ENCODE results near the gene KIAA2012. TPM values are rescaled to one million over a fixed set of nuclear protein-coding genes. Genes with fewer than 3 reads are reported as not detected.

The KIAA2012 gene
- total RNA-seq, 1 experiment from 2014 or later, result not detected

- TF ChIP-seq, protein P1, sequence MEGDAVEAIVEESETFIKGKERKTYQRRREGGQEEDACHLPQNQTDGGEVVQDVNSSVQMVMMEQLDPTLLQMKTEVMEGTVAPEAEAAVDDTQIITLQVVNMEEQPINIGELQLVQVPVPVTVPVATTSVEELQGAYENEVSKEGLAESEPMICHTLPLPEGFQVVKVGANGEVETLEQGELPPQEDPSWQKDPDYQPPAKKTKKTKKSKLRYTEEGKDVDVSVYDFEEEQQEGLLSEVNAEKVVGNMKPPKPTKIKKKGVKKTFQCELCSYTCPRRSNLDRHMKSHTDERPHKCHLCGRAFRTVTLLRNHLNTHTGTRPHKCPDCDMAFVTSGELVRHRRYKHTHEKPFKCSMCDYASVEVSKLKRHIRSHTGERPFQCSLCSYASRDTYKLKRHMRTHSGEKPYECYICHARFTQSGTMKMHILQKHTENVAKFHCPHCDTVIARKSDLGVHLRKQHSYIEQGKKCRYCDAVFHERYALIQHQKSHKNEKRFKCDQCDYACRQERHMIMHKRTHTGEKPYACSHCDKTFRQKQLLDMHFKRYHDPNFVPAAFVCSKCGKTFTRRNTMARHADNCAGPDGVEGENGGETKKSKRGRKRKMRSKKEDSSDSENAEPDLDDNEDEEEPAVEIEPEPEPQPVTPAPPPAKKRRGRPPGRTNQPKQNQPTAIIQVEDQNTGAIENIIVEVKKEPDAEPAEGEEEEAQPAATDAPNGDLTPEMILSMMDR (IDR thresholded peaks at IDR 0.05; ENCODE audit: unreplicated experiment), result peak; percentile 72
- H3K27me3 Mint-ChIP-seq (ENCODE audit: unreplicated experiment), result no peaks in the 10 kb centered on the region
- H3K36me3 Mint-ChIP-seq (ENCODE audit: insufficient read depth, unreplicated experiment), result no peaks in the 10 kb centered on the region
- BruUV-seq (replicated peaks), result no TSS peak
- no peak overlapping the region for H3K27ac Mint-ChIP-seq (ENCODE audit: unreplicated experiment)
- H3K4me1 Mint-ChIP-seq (ENCODE audit: low read depth, unreplicated experiment), result peaks cover 15% of the 10 kb centered on the region
- no peaks in the 10 kb centered on the region for H3K9me3 Mint-ChIP-seq (ENCODE audit: low read depth, unreplicated experiment)
- DNase-seq, result peak; percentile 67
- intact Hi-C loops (cut with micrococcal nuclease; ENCODE audit: unreplicated experiment), result loop anchor here (1.0 kb wide), 3 partner anchors 74 to 380 kb away; no protein-coding TSS in a partner anchor
- CTCF ChIA-PET, result interaction anchor here (0.6 to 1.3 kb wide), 3 partner anchors 106 to 318 kb away, joined by 3 to 4 read pairs (median 3); no protein-coding TSS in a partner anchor
- no peak overlapping the region for H3K4me3 Mint-ChIP-seq (ENCODE audit: low read depth, unreplicated experiment)
Observed at GRCh38 chr2:202178346-202178958, 105.4 kb downstream of the KIAA2012 start.

- CTCF ChIA-PET, result no interaction called here
- intact Hi-C loops (cut with micrococcal nuclease; ENCODE audit: unreplicated experiment), result no loop called here
- no peak overlapping the region for H3K27ac Mint-ChIP-seq (ENCODE audit: unreplicated experiment)
- no TSS peak for BruUV-seq (replicated peaks)
- no peaks in the 10 kb centered on the region for H3K27me3 Mint-ChIP-seq (ENCODE audit: unreplicated experiment)
- H3K4me1 Mint-ChIP-seq (ENCODE audit: low read depth, unreplicated experiment), result peaks cover 38% of the 10 kb centered on the region
- TF ChIP-seq, protein P1 (IDR thresholded peaks at IDR 0.05; ENCODE audit: unreplicated experiment), result no peak
- no peaks in the 10 kb centered on the region for H3K9me3 Mint-ChIP-seq (ENCODE audit: low read depth, unreplicated experiment)
- H3K4me3 Mint-ChIP-seq (ENCODE audit: low read depth, unreplicated experiment), result no peak overlapping the region
- peaks cover 8% of the 10 kb centered on the region for H3K36me3 Mint-ChIP-seq (ENCODE audit: insufficient read depth, unreplicated experiment)
- no peak for DNase-seq
Observed at GRCh38 chr2:202184557-202184956, 111.5 kb downstream of the KIAA2012 start.

- Mint-ChIP-seq H3K27ac (ENCODE audit: unreplicated experiment) (peak overlapping the region; percentile 54), H3K27me3 (ENCODE audit: unreplicated experiment) (no peaks in the 10 kb centered on the region), H3K4me1 (ENCODE audit: low read depth, unreplicated experiment) (peaks cover 38% of the 10 kb centered on the region), H3K36me3 (ENCODE audit: insufficient read depth, unreplicated experiment) (peaks cover 8% of the 10 kb centered on the region), H3K9me3 (ENCODE audit: low read depth, unreplicated experiment) (no peaks in the 10 kb centered on the region), H3K4me3 (ENCODE audit: low read depth, unreplicated experiment) (no peak overlapping the region)
- intact Hi-C loops (cut with micrococcal nuclease; ENCODE audit: unreplicated experiment), result loop anchor here (5.0 kb wide), 1 partner anchor 82 kb away; the partner anchor contains the start of gene NOP58
- CTCF ChIA-PET, result interaction anchor here (0.6 kb wide), 1 partner anchor 70 kb away, joined by 3 read pairs; no protein-coding TSS in a partner anchor
- BruUV-seq (replicated peaks), result no TSS peak
- no peak for DNase-seq
- TF ChIP-seq, protein P1 (IDR thresholded peaks at IDR 0.05; ENCODE audit: unreplicated experiment), result no peak
Observed at GRCh38 chr2:202185156-202185555, 112.1 kb downstream of the KIAA2012 start.

- Mint-ChIP-seq H3K36me3 (ENCODE audit: insufficient read depth, unreplicated experiment) (peaks cover 8% of the 10 kb centered on the region), H3K4me3 (ENCODE audit: low read depth, unreplicated experiment) (no peak overlapping the region), H3K27me3 (ENCODE audit: unreplicated experiment) (no peaks in the 10 kb centered on the region), H3K4me1 (ENCODE audit: low read depth, unreplicated experiment) (peaks cover 38% of the 10 kb centered on the region), H3K9me3 (ENCODE audit: low read depth, unreplicated experiment) (no peaks in the 10 kb centered on the region), H3K27ac (ENCODE audit: unreplicated experiment) (no peak overlapping the region)
- BruUV-seq (replicated peaks), result no TSS peak
- intact Hi-C loops (cut with micrococcal nuclease; ENCODE audit: unreplicated experiment), result loop anchor here (5.0 kb wide), 1 partner anchor 81 kb away; the partner anchor contains the start of gene NOP58
- TF ChIP-seq, protein P1 (IDR thresholded peaks at IDR 0.05; ENCODE audit: unreplicated experiment), result no peak
- DNase-seq, result no peak
- CTCF ChIA-PET, result interaction anchor here (1.1 kb wide), 1 partner anchor 144 kb away, joined by 3 read pairs; no protein-coding TSS in a partner anchor
Observed at GRCh38 chr2:202186641-202187202, 113.7 kb downstream of the KIAA2012 start.

Data from Calu3 (cell line).